ENCODE measurements around the gene RPS27.

RPS27 gene

DNA sequence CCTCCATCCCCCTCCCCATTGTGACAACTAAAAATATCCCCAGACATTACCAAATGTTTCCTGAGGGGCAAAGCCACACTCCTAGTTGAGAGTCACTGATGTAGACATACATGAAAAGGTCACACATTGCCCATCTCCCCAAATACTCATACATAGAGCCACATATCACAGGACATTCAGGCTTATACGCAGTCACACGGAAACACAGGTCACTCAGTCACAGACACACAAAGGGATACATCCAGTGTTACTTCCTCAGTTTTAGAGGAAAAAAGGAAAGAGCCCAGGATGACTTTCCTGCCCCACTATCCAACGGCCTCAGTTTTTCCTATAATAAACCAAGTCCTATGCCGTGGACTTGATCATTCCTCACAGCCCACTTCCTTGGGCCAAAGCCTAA is 29.1 kb upstream of the RPS27 start:
- H3K27ac ChIP-seq (ENCODE audit: low read length, poor library complexity, severe bottlenecking), result no peak overlapping the region
- 93% methylated on average over 2 of the region's 4 CpGs for WGBS
- DNase-seq, result no peak

DNA sequence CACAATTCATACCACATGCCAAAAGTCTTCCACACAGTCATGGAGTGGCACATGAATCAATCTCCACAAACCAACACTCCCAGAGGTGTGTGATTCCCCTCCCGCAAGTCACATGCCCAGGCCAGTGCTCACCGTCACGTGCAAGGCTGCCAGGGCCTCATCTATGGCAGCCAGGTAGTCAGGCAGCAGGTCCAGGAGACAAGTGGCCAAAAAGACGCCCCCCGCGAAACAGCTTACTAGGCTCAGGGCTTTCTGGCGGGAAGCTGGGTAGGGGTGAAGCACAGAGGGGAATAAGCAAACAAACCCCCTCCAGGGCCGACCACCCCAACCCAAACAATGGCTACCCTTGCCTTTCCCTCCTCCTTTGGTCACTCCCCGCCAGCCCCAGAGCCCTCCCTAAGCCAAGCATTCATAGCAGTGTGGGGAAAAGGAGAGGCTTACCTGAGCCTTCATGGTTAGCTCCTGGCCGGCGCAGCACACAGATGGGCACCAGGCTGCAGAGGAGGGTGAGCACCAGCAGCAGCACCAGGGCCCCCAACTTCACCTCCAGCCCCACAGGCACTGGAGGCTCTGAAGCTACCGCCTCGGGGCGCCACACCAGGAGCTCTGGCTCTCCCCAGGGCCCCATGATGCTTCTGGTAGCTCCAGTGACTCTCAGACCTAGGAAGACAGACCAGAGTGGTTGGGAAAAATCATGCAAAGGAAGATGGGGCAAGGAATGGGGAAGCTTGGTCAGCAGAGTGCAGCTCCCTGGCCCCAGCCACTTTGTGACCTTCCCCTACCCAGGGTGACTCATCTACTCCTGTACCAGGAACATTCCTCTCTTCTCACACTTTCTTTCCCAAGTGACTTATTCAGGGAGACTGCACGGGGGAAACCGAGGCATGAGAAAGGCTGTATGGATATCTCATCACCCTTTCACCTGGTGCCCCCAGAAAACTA is 28.2 kb upstream of the RPS27 start:
- peak overlapping the region; percentile 92 for H3K9ac ChIP-seq (ENCODE audit: low read length)
- peak overlapping the region; percentile 72 to 97 for H3K4me3 ChIP-seq (ENCODE audit: insufficient read depth in 1 of 2, low read depth in 1 of 2, low read length in 2 of 2)
- WGBS, result 29% methylated on average over 12 of the region's 16 CpGs
- H3K18ac ChIP-seq (ENCODE audit: low read depth in 1 of 2, low read length in 2 of 2), result peak overlapping the region; percentile 34 to 75
- H3K4ac ChIP-seq (ENCODE audit: low read depth in 1 of 2, low read length in 2 of 2), result peak overlapping the region; percentile 9 to 93
- no peak overlapping the region for H2BK5ac ChIP-seq (ENCODE audit: low read depth, low read length, poor library complexity, severe bottlenecking)
- H2AFZ ChIP-seq (ENCODE audit: low read depth, low read length), result no peak overlapping the region
- H2BK12ac ChIP-seq (ENCODE audit: low read length in 2 of 2), result peak overlapping the region; percentile 14 to 81
- H3K23ac ChIP-seq (ENCODE audit: low read length in 2 of 2), result peak overlapping the region in 1 of 2 experiments; percentile 48
- DNase-seq, result peak; percentile 85
- no peak overlapping the region for H2AK5ac ChIP-seq (ENCODE audit: low read length, severe bottlenecking)
- peak overlapping the region; percentile 14 for H4K91ac ChIP-seq (ENCODE audit: low read length)
- peak overlapping the region in 1 of 2 experiments; percentile 89 for H3K14ac ChIP-seq (ENCODE audit: low read length in 2 of 2)
- H3K27me3 ChIP-seq (ENCODE audit: control insufficient read depth in 1 of 2, insufficient read depth in 1 of 2, low read length in 2 of 2), result no peaks in the 10 kb centered on the region
- H2BK120ac ChIP-seq (ENCODE audit: low read depth, low read length), result peak overlapping the region; percentile 56
- peaks cover 10% of the 10 kb centered on the region for H3K79me1 ChIP-seq (replicated peaks; ENCODE audit: low read length, poor library complexity, severe bottlenecking)
- H3K36me3 ChIP-seq (ENCODE audit: control insufficient read depth in 1 of 2, insufficient read depth in 2 of 2, low read depth in 1 of 2, low read length in 2 of 2), result peaks cover 16 to 24% of the 10 kb centered on the region in 2 experiments
- H2BK15ac ChIP-seq (ENCODE audit: low read depth, poor library complexity, severe bottlenecking), result no peak overlapping the region
- H3K4me1 ChIP-seq (ENCODE audit: control insufficient read depth, insufficient read depth, low read depth, low read length), result peaks cover 7% of the 10 kb centered on the region
- H3K4me2 ChIP-seq (ENCODE audit: low read length, poor library complexity, severe bottlenecking), result peak overlapping the region; percentile 83
- no peaks in the 10 kb centered on the region for H3K9me3 ChIP-seq (ENCODE audit: control insufficient read depth, low read length)
- peak overlapping the region; percentile 86 for H3K27ac ChIP-seq (ENCODE audit: low read length, poor library complexity, severe bottlenecking)
- peak overlapping the region; percentile 65 for H4K8ac ChIP-seq (ENCODE audit: low read length)

More for the DNA sequence above, 29.1 kb upstream of the RPS27 start:
- Histone ChIP-seq H3K4ac (ENCODE audit: low read depth in 1 of 2, low read length in 2 of 2) (no peak overlapping the region), H2BK12ac (ENCODE audit: low read length in 2 of 2) (no peak overlapping the region), H2AFZ (ENCODE audit: low read depth, low read length) (no peak overlapping the region), H2BK120ac (ENCODE audit: low read depth, low read length) (no peak overlapping the region), H3K14ac (ENCODE audit: low read length in 2 of 2) (no peak overlapping the region), H4K8ac (ENCODE audit: low read length) (no peak overlapping the region), H3K23ac (ENCODE audit: low read length in 2 of 2) (no peak overlapping the region), H3K9me3 (ENCODE audit: control insufficient read depth, low read length) (no peaks in the 10 kb centered on the region), H2BK5ac (ENCODE audit: low read depth, low read length, poor library complexity, severe bottlenecking) (no peak overlapping the region), H3K79me1 (replicated peaks; ENCODE audit: low read length, poor library complexity, severe bottlenecking) (peaks cover 10% of the 10 kb centered on the region), H3K18ac (ENCODE audit: low read depth in 1 of 2, low read length in 2 of 2) (no peak overlapping the region), H4K91ac (ENCODE audit: low read length) (no peak overlapping the region), H3K4me3 (ENCODE audit: insufficient read depth in 1 of 2, low read depth in 1 of 2, low read length in 2 of 2) (peak overlapping the region in 1 of 2 experiments; percentile 97), H2AK5ac (ENCODE audit: low read length, severe bottlenecking) (no peak overlapping the region), H3K4me2 (ENCODE audit: low read length, poor library complexity, severe bottlenecking) (peak overlapping the region; percentile 83), H2BK15ac (ENCODE audit: low read depth, poor library complexity, severe bottlenecking) (no peak overlapping the region), H3K36me3 (ENCODE audit: control insufficient read depth in 1 of 2, insufficient read depth in 2 of 2, low read depth in 1 of 2, low read length in 2 of 2) (peaks cover 16 to 24% of the 10 kb centered on the region in 2 experiments), H3K27me3 (ENCODE audit: control insufficient read depth in 1 of 2, insufficient read depth in 1 of 2, low read length in 2 of 2) (no peaks in the 10 kb centered on the region), H3K4me1 (ENCODE audit: control insufficient read depth, insufficient read depth, low read depth, low read length) (peaks cover 12% of the 10 kb centered on the region), H3K9ac (ENCODE audit: low read length) (peak overlapping the region; percentile 92)

DNA sequence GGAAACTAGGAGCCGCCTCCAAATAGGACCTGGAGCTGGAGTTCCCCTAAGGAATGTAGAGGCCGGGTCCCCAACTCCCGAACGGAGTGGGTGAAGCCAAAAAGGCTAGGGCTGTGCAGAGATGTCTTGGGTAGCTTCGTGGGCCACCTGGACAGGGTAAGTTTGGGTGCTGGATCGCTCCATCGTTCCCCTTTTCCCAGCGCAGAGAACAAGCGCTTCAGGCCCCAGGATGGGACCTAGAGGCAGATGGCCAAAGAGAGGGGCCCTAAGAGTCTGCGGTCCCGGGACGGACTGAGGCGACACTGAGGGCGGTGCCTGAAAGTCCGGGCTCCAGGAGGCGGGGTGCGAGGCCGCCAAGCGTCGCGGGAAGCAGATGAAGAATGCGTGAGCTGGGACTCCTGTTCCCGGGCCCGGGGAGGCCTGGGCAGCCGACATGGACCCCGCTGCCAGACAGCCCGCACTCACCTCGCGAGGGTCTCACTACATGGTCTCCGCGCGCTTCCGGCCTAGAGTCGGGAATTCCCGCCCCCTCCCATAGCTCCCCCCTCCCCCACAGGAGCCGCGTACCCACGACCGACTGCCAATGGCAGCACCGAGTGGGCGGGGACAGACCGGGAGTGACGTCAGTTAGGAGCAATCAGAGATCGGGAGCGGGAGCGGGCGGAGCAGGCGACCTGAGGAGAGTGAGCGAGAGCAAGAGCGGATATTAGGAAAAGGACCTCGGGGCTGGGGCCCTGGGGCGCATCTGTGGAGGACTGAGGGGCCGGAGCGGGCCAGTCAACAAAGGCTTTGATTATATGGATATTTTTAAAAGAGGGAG is 27.3 kb upstream of the RPS27 start, which contains the start of gene SLC39A1:
Gene SLC39A1 (minus strand): TSS at position 508 of the 820 bp plus-strand sequence. CDS start 822 bp downstream, outside the sequence.
- H3K9me3 ChIP-seq (ENCODE audit: control insufficient read depth, low read length), result no peaks in the 10 kb centered on the region
- peaks cover 11% of the 10 kb centered on the region for H3K4me1 ChIP-seq (ENCODE audit: control insufficient read depth, insufficient read depth, low read depth, low read length)
- H3K4me3 ChIP-seq (ENCODE audit: insufficient read depth in 1 of 2, low read depth in 1 of 2, low read length in 2 of 2), result peak within 1 kb of the TSS; percentile 72 to 97
- H3K9ac ChIP-seq (ENCODE audit: low read length), result peak within 1 kb of the TSS; percentile 92
- H2AK5ac ChIP-seq (ENCODE audit: low read length, severe bottlenecking), result peak within 1 kb of the TSS; percentile 11
- peak within 1 kb of the TSS in 1 of 2 experiments; percentile 95 for H3K23ac ChIP-seq (ENCODE audit: low read length in 2 of 2)
- peak within 1 kb of the TSS; percentile 73 for H2BK15ac ChIP-seq (ENCODE audit: low read depth, poor library complexity, severe bottlenecking)
- H3K27ac ChIP-seq (ENCODE audit: low read length, poor library complexity, severe bottlenecking), result peak within 1 kb of the TSS; percentile 86
- H3K4me2 ChIP-seq (ENCODE audit: low read length, poor library complexity, severe bottlenecking), result peak within 1 kb of the TSS; percentile 85
- H2BK12ac ChIP-seq (ENCODE audit: low read length in 2 of 2), result peak within 1 kb of the TSS; percentile 75 to 78
- peak within 1 kb of the TSS; percentile 79 for H4K91ac ChIP-seq (ENCODE audit: low read length)
- H2BK5ac ChIP-seq (ENCODE audit: low read depth, low read length, poor library complexity, severe bottlenecking), result peak within 1 kb of the TSS; percentile 71
- peak within 1 kb of the TSS; percentile 75 to 93 for H3K18ac ChIP-seq (ENCODE audit: low read depth in 1 of 2, low read length in 2 of 2)
- H3K4ac ChIP-seq (ENCODE audit: low read depth in 1 of 2, low read length in 2 of 2), result peak within 1 kb of the TSS; percentile 46 to 93
- H3K27me3 ChIP-seq (ENCODE audit: control insufficient read depth in 1 of 2, insufficient read depth in 1 of 2, low read length in 2 of 2), result no peaks in the 10 kb centered on the region
- peaks cover 16 to 24% of the 10 kb centered on the region in 2 experiments for H3K36me3 ChIP-seq (ENCODE audit: control insufficient read depth in 1 of 2, insufficient read depth in 2 of 2, low read depth in 1 of 2, low read length in 2 of 2)
- under 1% methylated on average over 50 of the region's 54 CpGs for WGBS
- peak; percentile 97 for DNase-seq
- H3K14ac ChIP-seq (ENCODE audit: low read length in 2 of 2), result peak within 1 kb of the TSS in 1 of 2 experiments; percentile 89
- peaks cover 14% of the 10 kb centered on the region for H3K79me1 ChIP-seq (replicated peaks; ENCODE audit: low read length, poor library complexity, severe bottlenecking)
- H4K8ac ChIP-seq (ENCODE audit: low read length), result peak within 1 kb of the TSS; percentile 74
- H2BK120ac ChIP-seq (ENCODE audit: low read depth, low read length), result peak within 1 kb of the TSS; percentile 56
- peak within 1 kb of the TSS; percentile 29 for H2AFZ ChIP-seq (ENCODE audit: low read depth, low read length)
